ENCODE results near the gene ACP4.
"Not testable (repeated sequence)": the region's sequence is repeated elsewhere in the genome, so short reads cannot be mapped to it uniquely, and the experiment has no call there.

Gene ACP4, protein sequence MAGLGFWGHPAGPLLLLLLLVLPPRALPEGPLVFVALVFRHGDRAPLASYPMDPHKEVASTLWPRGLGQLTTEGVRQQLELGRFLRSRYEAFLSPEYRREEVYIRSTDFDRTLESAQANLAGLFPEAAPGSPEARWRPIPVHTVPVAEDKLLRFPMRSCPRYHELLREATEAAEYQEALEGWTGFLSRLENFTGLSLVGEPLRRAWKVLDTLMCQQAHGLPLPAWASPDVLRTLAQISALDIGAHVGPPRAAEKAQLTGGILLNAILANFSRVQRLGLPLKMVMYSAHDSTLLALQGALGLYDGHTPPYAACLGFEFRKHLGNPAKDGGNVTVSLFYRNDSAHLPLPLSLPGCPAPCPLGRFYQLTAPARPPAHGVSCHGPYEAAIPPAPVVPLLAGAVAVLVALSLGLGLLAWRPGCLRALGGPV

DNA sequence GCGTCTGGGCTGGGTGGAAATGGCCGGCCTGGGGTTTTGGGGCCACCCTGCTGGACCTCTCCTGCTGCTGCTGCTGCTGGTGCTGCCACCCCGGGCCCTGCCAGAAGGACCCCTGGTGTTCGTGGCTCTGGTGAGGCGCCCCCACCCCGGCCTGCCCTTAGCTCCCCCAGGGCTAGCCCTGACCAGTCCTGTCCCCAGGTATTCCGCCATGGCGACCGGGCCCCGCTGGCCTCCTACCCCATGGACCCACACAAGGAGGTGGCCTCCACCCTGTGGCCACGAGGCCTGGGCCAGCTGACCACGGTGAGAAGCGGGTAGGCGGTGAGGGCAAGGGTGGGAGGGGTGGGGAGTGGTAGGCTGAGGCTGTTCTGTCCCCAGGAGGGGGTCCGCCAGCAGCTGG is at the start of gene ACP4:
TSS of gene ACP4 (plus strand) at position 20 of the 400 bp plus-strand sequence. CDS start at position 20, 0 bp downstream.
- TF ChIP-seq, protein P1, sequence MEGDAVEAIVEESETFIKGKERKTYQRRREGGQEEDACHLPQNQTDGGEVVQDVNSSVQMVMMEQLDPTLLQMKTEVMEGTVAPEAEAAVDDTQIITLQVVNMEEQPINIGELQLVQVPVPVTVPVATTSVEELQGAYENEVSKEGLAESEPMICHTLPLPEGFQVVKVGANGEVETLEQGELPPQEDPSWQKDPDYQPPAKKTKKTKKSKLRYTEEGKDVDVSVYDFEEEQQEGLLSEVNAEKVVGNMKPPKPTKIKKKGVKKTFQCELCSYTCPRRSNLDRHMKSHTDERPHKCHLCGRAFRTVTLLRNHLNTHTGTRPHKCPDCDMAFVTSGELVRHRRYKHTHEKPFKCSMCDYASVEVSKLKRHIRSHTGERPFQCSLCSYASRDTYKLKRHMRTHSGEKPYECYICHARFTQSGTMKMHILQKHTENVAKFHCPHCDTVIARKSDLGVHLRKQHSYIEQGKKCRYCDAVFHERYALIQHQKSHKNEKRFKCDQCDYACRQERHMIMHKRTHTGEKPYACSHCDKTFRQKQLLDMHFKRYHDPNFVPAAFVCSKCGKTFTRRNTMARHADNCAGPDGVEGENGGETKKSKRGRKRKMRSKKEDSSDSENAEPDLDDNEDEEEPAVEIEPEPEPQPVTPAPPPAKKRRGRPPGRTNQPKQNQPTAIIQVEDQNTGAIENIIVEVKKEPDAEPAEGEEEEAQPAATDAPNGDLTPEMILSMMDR (IDR thresholded peaks at IDR 0.05; ENCODE audit: low read depth, low read length): no peak

DNA sequence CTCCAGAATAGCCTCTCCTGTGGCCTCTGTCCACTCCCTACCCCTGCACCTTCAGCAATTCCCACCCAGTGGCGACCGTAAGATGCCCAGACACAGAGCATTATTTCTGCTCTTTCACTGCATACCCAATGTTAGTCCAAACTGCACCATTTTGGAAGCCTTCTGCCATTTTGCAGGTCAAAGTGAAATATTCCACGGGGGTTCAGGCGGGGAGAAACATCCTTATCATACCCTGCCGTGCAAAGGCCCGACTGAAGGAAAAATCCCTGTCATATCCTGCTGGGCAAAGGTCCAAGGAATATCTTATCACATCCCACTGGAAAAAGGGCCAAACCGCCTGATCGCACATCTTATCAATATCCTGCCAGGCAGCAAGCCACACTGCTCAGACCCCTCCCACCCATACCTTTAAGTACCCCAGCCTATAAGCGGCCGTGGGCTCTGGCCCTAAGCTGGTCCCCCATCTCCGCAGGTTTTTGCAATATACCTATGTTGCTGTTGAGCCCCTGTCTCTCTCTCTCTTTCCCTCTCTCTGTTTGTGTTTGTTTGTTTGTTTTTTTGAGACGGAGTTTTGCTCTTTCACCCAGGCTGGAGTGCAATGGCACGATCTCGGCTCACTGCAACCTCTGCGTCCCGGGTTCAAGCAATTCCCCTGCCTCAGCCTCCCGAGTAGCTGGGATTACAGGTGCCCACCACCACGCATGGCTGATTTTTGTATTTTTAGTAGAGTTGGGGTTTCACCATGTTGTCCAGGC is 48.9 kb upstream of the ACP4 start:
- TF ChIP-seq, protein P1 (IDR thresholded peaks at IDR 0.05; ENCODE audit: low read depth, low read length): no peak

More for the DNA sequence above, at the start of gene ACP4:
- H3K4me3 ChIP-seq (ENCODE audit: low read depth, low read length): no peak within 1 kb of the TSS

DNA sequence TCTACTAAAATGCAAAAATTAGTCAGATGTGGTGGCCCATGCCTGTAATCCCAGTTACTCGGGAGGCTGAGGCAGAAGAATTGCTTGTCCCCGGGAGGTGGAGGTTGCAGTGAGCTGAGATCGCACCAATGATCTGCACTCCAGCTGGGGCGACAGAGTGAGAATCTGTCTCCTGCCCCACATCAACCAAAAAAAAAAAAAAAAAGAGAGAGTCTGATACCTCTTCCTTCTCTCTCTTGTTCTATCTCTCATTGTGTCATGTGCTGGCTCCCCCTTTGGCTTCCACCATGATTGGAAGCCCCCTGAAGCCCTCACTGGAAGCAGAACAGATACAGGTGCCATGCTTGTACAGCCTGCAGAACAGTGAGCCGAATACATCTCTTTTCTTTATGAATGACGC is 46.7 kb upstream of the ACP4 start:
- TF ChIP-seq, protein P1 (IDR thresholded peaks at IDR 0.05; ENCODE audit: low read depth, low read length): no peak

More for the DNA sequence above, 48.9 kb upstream of the ACP4 start:
- no peak overlapping the region for H3K4me3 ChIP-seq (ENCODE audit: low read depth, low read length)

DNA sequence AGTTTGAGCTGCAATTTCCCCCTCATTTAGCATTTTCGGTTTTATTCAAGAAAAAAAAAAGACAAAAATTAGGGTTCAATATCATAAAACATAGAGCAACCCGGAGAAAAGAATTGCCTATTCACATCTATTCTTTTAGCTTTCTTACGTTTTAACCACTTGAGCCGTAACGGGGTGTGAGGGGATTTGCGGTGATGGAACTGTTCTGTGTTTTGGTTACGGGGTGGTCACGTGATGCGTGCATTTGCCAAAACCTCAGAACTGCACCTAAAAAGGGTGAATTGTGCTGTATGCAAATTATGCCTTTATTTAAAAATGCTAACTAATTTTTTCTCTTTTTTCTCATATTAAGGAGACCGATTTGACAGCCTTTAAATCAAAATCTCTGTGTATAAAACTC is 45.0 kb upstream of the ACP4 start:
- TF ChIP-seq, protein P1 (IDR thresholded peaks at IDR 0.05; ENCODE audit: low read depth, low read length): no peak
- H3K4me3 ChIP-seq (ENCODE audit: low read depth, low read length): no peak overlapping the region

More for the DNA sequence above, 46.7 kb upstream of the ACP4 start:
- no peak overlapping the region for H3K4me3 ChIP-seq (ENCODE audit: low read depth, low read length)

DNA sequence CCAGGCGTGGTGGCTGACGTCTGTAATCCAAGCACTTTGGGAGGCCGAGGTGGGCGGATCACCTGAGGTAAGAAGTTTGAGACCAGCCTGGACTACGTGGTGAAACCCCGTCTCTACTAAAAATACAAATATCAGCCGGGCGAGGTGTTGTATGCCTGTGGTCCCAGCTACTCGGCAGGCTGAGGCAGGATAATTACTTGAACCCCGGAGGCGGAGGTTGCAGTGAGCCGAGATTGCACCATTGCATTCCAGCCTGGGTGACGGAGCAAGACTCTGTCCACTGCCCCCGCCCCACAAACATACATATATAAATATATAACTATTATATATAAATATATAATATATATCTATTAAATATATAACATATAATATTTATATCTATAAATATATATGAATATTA is 43.1 kb upstream of the ACP4 start:
- H3K4me3 ChIP-seq (ENCODE audit: low read depth, low read length): not testable (repeated sequence)

DNA sequence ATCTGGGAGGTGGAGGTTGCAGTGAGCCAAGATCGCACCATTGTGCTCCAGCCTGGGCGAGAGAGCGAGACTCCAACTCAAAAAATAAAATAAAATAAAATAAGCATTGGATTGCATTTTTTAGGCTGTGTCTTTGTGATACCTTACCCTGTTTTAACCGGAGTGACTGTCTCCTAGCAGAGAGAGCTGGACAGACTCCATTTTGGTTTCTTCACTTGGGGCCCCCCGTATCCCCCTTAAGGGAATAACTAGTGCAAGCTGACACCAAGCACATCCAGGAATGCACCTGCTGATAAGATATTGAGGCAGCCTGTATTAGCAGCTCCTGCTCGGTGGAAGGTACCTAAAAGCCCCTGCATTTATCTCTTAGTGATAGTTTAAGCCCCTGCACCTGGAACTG is 40.7 kb upstream of the ACP4 start:
- no peak overlapping the region for H3K4me3 ChIP-seq (ENCODE audit: low read depth, low read length)
- TF ChIP-seq, protein P1 (IDR thresholded peaks at IDR 0.05; ENCODE audit: low read depth, low read length): no peak

DNA sequence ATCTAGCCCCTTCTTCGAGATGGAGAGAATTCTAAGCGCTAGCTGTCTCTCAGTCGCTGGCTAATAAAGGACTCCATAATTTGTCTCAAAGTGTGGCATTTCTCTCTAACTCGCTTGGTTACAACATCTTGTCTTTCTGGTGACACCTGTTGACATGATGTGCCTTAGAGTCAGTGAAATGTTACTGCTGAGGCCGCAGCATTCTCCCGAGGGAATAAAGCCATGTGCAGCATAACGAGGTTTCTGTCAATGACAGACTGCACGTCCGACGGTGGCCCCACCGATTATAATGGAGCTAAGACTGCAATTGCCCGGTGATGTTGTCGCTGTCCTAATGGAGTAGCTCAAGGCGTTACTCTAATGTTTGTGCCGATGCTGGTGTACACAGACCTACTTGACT is 40.2 kb upstream of the ACP4 start:
- H3K4me3 ChIP-seq (ENCODE audit: low read depth, low read length): no peak overlapping the region
- TF ChIP-seq, protein P1 (IDR thresholded peaks at IDR 0.05; ENCODE audit: low read depth, low read length): no peak

Measured in WI38 (cell line).